Caco-2 (cell line): ENCODE data around the gene ANKS3. TPM values are rescaled to one million over a fixed set of nuclear protein-coding genes. Genes with fewer than 3 reads are reported as not detected.
A peak's percentile ranks its signal among the peaks of the same experiment; 100 is the strongest.

Experiments used
- BruUV-seq: library from RNA; stranded (reverse); fragments of 400-500 nt; replicated peaks from 2 replicates; lab custom pipeline; 2021; lab: Mats Ljungman, UMichigan
- CTCF ChIA-PET: fragments of 300-600 bp; sonication (Branson Sonifier 250); formaldehyde crosslinking; loops from one replicate; lab custom pipeline; 2022; ENCODE audit warnings: antibody characterized with exemption; lab: Charles Lee
- POLR2A ChIA-PET: fragments of 300-600 bp; sonication (Branson Sonifier 250); formaldehyde crosslinking; loops from one replicate; lab custom pipeline; 2022; ENCODE audit warnings: antibody characterized with exemption; lab: Charles Lee
- DNase-seq, 2 experiments: peaks; one replicate each; pipeline versions ENCODE4 v3.0.0 to v3.0.0-alpha.2; 2020 to 2022
- H3K27me3 ChIP-seq: replicated peaks from 2 replicates; pipeline ENCODE4 v1.6.0; 2011; ENCODE audit warnings: low read length; ENCODE audit not compliant: control insufficient read depth, insufficient read depth
- H3K36me3 ChIP-seq: 2 replicates; pipeline ENCODE4 v1.5.1; 2011; ENCODE audit warnings: low read length; ENCODE audit not compliant: control insufficient read depth, insufficient read depth
- H3K4me1 ChIP-seq: fragments of 250-450 bp; sonication (Bioruptor Pico); 2 replicates; pipeline ENCODE4 v1.5.1; 2020; ENCODE audit warnings: mild to moderate bottlenecking
- H3K4me3 ChIP-seq: 2 replicates; pipeline ENCODE4 v1.5.1; 2011; ENCODE audit warnings: low read depth, mild to moderate bottlenecking, control low read depth, low read length
- H3K9me3 ChIP-seq: fragments of 250-450 bp; sonication (Bioruptor Pico); 2 replicates; pipeline ENCODE4 v1.5.1; 2020; ENCODE audit warnings: mild to moderate bottlenecking, moderate library complexity
- H3K27ac Mint-ChIP-seq: one replicate; pipeline ENCODE4 v1.8.0; 2022; ENCODE audit warnings: mixed read lengths; ENCODE audit not compliant: unreplicated experiment
- H3K27me3 Mint-ChIP-seq: one replicate; pipeline ENCODE4 v1.8.0; 2022; ENCODE audit warnings: mixed read lengths; ENCODE audit not compliant: insufficient read depth, unreplicated experiment
- H3K36me3 Mint-ChIP-seq: one replicate; pipeline ENCODE4 v1.8.0; 2022; ENCODE audit warnings: mild to moderate bottlenecking, mixed read lengths; ENCODE audit not compliant: insufficient read depth, unreplicated experiment
- H3K4me1 Mint-ChIP-seq: one replicate; pipeline ENCODE4 v1.8.0; 2022; ENCODE audit warnings: low read depth, mixed read lengths; ENCODE audit not compliant: unreplicated experiment
- H3K4me3 Mint-ChIP-seq: one replicate; pipeline ENCODE4 v1.8.0; 2022; ENCODE audit warnings: mild to moderate bottlenecking, moderate library complexity, mixed read lengths; ENCODE audit not compliant: unreplicated experiment
- H3K9me3 Mint-ChIP-seq: one replicate; pipeline ENCODE4 v1.8.0; 2022; ENCODE audit warnings: mixed read lengths; ENCODE audit not compliant: unreplicated experiment
- intact Hi-C: fragments of 100-400 bp; cut with micrococcal nuclease; formaldehyde crosslinking; loops from one replicate; pipeline ENCODE4 v1.10.0; 2022; ENCODE audit not compliant: unreplicated experiment
- total RNA-seq: library from RNA; stranded (reverse); gene quantifications from 2 replicates; pipeline ENCODE4 v1.2.3, GENCODE V29; 2022
- TF ChIP-seq, protein P1 (sequence below), 2 experiments: fragments of 200-600 bp in 1 of 2; IDR thresholded peaks; 1 replicate in 1 of 2; 2 replicates in 1 of 2; pipeline versions ENCODE4 v1.5.1 to v1.8.0; 2011 to 2022; ENCODE audit warnings: antibody characterized with exemption in 1 of 2, control low read depth in 1 of 2, inconsistent platforms in 1 of 2, low read depth in 1 of 2, low read length in 1 of 2, mild to moderate bottlenecking in 1 of 2, moderate library complexity in 1 of 2; ENCODE audit not compliant: insufficient read depth in 1 of 2, severe bottlenecking in 1 of 2, unreplicated experiment in 1 of 2

The ANKS3 gene
- total RNA-seq, 1 experiment from 2014 or later, result 28.1 TPM

GRCh38 chr16:4765511-4766474 is 31.7 kb upstream of the ANKS3 start:
- Mint-ChIP-seq H3K27ac (no peak overlapping the region), H3K27me3 (no peaks in the 10 kb centered on the region), H3K4me1 (peaks cover 10% of the 10 kb centered on the region), H3K4me3 (peak overlapping the region; percentile 77), H3K9me3 (no peaks in the 10 kb centered on the region), H3K36me3 (peaks cover 32% of the 10 kb centered on the region)
- H3K36me3 ChIP-seq, result 0 out of 2 replicates have a peak, but pooled peaks cover 2% of the 10 kb centered on the region
- H3K9me3 ChIP-seq, result no peaks in the 10 kb centered on the region
- peaks cover 10% of the 10 kb centered on the region; the same call in 1 of the 2 replicates for H3K4me1 ChIP-seq
- TF ChIP-seq, protein P1, sequence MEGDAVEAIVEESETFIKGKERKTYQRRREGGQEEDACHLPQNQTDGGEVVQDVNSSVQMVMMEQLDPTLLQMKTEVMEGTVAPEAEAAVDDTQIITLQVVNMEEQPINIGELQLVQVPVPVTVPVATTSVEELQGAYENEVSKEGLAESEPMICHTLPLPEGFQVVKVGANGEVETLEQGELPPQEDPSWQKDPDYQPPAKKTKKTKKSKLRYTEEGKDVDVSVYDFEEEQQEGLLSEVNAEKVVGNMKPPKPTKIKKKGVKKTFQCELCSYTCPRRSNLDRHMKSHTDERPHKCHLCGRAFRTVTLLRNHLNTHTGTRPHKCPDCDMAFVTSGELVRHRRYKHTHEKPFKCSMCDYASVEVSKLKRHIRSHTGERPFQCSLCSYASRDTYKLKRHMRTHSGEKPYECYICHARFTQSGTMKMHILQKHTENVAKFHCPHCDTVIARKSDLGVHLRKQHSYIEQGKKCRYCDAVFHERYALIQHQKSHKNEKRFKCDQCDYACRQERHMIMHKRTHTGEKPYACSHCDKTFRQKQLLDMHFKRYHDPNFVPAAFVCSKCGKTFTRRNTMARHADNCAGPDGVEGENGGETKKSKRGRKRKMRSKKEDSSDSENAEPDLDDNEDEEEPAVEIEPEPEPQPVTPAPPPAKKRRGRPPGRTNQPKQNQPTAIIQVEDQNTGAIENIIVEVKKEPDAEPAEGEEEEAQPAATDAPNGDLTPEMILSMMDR (IDR thresholded peaks at IDR 0.05; ENCODE audit: insufficient read depth in 1 of 2, low read depth in 1 of 2, low read length in 1 of 2, severe bottlenecking in 1 of 2, unreplicated experiment in 1 of 2), result no peak
- intact Hi-C loops, result loop anchor here (2.0 kb wide), 1 partner anchor 73 kb away; the partner anchor contains the start of gene NUDT16L1
- no peak for DNase-seq
- ChIA-PET POLR2A (interaction anchor here (0.5 kb wide), 1 partner anchor 26 kb away, joined by 7 read pairs; no protein-coding TSS in a partner anchor), CTCF (no interaction called here)
- H3K4me3 ChIP-seq, result peak overlapping the region; percentile 77
- BruUV-seq, result TSS peak; percentile 15
- no peaks in the 10 kb centered on the region for H3K27me3 ChIP-seq

DNA sequence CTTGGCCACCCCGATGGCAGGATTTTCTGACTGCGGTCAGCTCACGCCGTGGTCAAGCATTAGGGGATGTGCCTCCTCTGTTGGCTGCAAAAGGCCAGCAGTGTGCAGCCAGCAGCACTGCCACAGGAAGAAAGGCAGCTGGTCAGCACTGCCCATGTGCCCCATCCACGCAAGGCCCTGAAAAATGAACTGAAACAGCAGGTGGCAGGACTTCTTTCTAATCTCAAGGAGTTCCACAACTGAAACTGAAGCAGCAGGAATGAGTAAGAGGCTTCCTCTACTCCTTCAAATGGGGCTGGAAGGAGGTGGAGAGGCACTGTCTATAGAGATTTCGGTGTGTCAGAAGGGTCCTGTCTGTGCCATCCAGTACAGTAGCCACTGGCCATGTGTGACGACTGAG is 29.7 kb upstream of the ANKS3 start:
- ChIA-PET POLR2A (no interaction called here), CTCF (no interaction called here)
- DNase-seq, result no peak
- Mint-ChIP-seq H3K27ac (no peak overlapping the region), H3K4me1 (no peaks in the 10 kb centered on the region), H3K36me3 (peaks cover 43% of the 10 kb centered on the region), H3K4me3 (no peak overlapping the region), H3K27me3 (no peaks in the 10 kb centered on the region), H3K9me3 (no peaks in the 10 kb centered on the region)
- H3K9me3 ChIP-seq, result no peaks in the 10 kb centered on the region
- H3K4me1 ChIP-seq, result 0 out of 2 replicates have a peak, but pooled peaks cover 4% of the 10 kb centered on the region
- 0 out of 2 replicates have a peak, but pooled peaks cover 2% of the 10 kb centered on the region for H3K36me3 ChIP-seq
- intact Hi-C loops, result no loop called here
- H3K4me3 ChIP-seq, result no peak overlapping the region
- no TSS peak for BruUV-seq
- TF ChIP-seq, protein P1 (IDR thresholded peaks at IDR 0.05; ENCODE audit: insufficient read depth in 1 of 2, low read depth in 1 of 2, low read length in 1 of 2, severe bottlenecking in 1 of 2, unreplicated experiment in 1 of 2), result no peak
- H3K27me3 ChIP-seq, result no peaks in the 10 kb centered on the region

- Mint-ChIP-seq H3K27me3 (no peaks in the 10 kb centered on the region), H3K9me3 (no peaks in the 10 kb centered on the region), H3K4me1 (no peaks in the 10 kb centered on the region), H3K4me3 (no peak overlapping the region), H3K36me3 (peaks cover 50% of the 10 kb centered on the region), H3K27ac (no peak overlapping the region)
- no peak for DNase-seq
- TF ChIP-seq, protein P1 (IDR thresholded peaks at IDR 0.05; ENCODE audit: insufficient read depth in 1 of 2, low read depth in 1 of 2, low read length in 1 of 2, severe bottlenecking in 1 of 2, unreplicated experiment in 1 of 2), result no peak
- intact Hi-C loops, result no loop called here
- H3K27me3 ChIP-seq, result no peaks in the 10 kb centered on the region
- H3K9me3 ChIP-seq, result no peaks in the 10 kb centered on the region
- H3K36me3 ChIP-seq, result 0 out of 2 replicates have a peak, but pooled peaks cover 2% of the 10 kb centered on the region
- H3K4me3 ChIP-seq, result no peak overlapping the region
- no TSS peak for BruUV-seq
- POLR2A ChIA-PET, result interaction anchor here (0.6 kb wide), 1 partner anchor 68 kb away, joined by 3 read pairs; no protein-coding TSS in a partner anchor
- CTCF ChIA-PET, result no interaction called here
- no peaks in the 10 kb centered on the region for H3K4me1 ChIP-seq
These were observed 28.1 kb upstream of the ANKS3 start for GRCh38 chr16:4762205-4762604.
